Measurements from ENCODE around the gene CTXN2.
A peak's percentile ranks its signal among the peaks of the same experiment; 100 is the strongest.

CTXN2 gene

GRCh38 chr15:48191574-48192225, at the start of gene CTXN2:
Gene CTXN2, plus strand, starts transcription at chr15:48191665. Its CDS starts 9,636 bp downstream, at chr15:48201301.
- peak; percentile 12 for DNase-seq

- no peak for DNase-seq
These were observed 47.6 kb upstream of the CTXN2 start for GRCh38 chr15:48143856-48144255.

- DNase-seq = no peak
These were observed 46.6 kb upstream of the CTXN2 start for GRCh38 chr15:48144889-48145288.

- DNase-seq = no peak
These were observed 45.5 kb upstream of the CTXN2 start for GRCh38 chr15:48145923-48146322.

GRCh38 chr15:48147358-48147757, 44.1 kb upstream of the CTXN2 start:
- DNase-seq = no peak

GRCh38 chr15:48149858-48150257, 41.6 kb upstream of the CTXN2 start:
- DNase-seq = no peak

- no peak for DNase-seq
These were observed 37.9 kb upstream of the CTXN2 start for GRCh38 chr15:48153526-48153925.

GRCh38 chr15:48168616-48169015, 22.8 kb upstream of the CTXN2 start:
- no peak for DNase-seq

- no peak for DNase-seq
These were observed 20.5 kb upstream of the CTXN2 start for GRCh38 chr15:48170981-48171380.

- DNase-seq = no peak
These were observed 16.3 kb upstream of the CTXN2 start for GRCh38 chr15:48175126-48175525.

GRCh38 chr15:48176112-48176511, 15.4 kb upstream of the CTXN2 start:
- DNase-seq = no peak

- DNase-seq = no peak
These were observed 14.5 kb upstream of the CTXN2 start for GRCh38 chr15:48176957-48177356.

- DNase-seq = peak; percentile 19
These were observed 14.1 kb upstream of the CTXN2 start for GRCh38 chr15:48177383-48177765.

- peak; percentile 43 for DNase-seq
These were observed 13.5 kb upstream of the CTXN2 start, which contains the start of gene MYEF2 for GRCh38 chr15:48177766-48178647. Gene MYEF2, minus strand, starts transcription at chr15:48178295. Its CDS starts 58 bp downstream, at chr15:48178237.

- peak; percentile 21 for DNase-seq
These were observed 12.9 kb upstream of the CTXN2 start for GRCh38 chr15:48178648-48178931.

GRCh38 chr15:48182749-48183148, 8.7 kb upstream of the CTXN2 start:
- DNase-seq = no peak

GRCh38 chr15:48185529-48185928, 5.9 kb upstream of the CTXN2 start:
- DNase-seq = no peak

GRCh38 chr15:48186271-48186670, 5.2 kb upstream of the CTXN2 start:
- no peak for DNase-seq

GRCh38 chr15:48190932-48191573, 412 bp upstream of the CTXN2 start:
- peak; percentile 23 for DNase-seq

GRCh38 chr15:48202068-48202467, 10.6 kb downstream of the CTXN2 start:
- no peak for DNase-seq

GRCh38 chr15:48205981-48206380, 14.5 kb downstream of the CTXN2 start, which contains the start of gene SLC12A1:
Gene SLC12A1, plus strand, starts transcription at chr15:48206302. Its CDS starts 1,418 bp downstream, at chr15:48207720.
- DNase-seq = no peak

- no peak for DNase-seq
These were observed 29.8 kb downstream of the CTXN2 start for GRCh38 chr15:48221261-48221660.

- no peak for DNase-seq
These were observed 30.4 kb downstream of the CTXN2 start for GRCh38 chr15:48221885-48222284.

- no peak for DNase-seq
These were observed 31.2 kb downstream of the CTXN2 start for GRCh38 chr15:48222627-48223026.
